GM21786 (cell line): ENCODE results near the gene SSBP3.

Source experiments
- ATAC-seq: cut with Tn5 transposase; IDR thresholded peaks from one replicate; pipeline ENCODE4 v1.9.1; 2021; ENCODE audit not compliant: unreplicated experiment

The SSBP3 gene

GRCh38 chr1:54273092-54273794 lies 133.0 kb downstream of the SSBP3 start:
- no peak for ATAC-seq

- no peak for ATAC-seq
These were observed 133.5 kb downstream of the SSBP3 start for GRCh38 chr1:54272772-54273091.

GRCh38 chr1:54272134-54272533 lies 134.1 kb downstream of the SSBP3 start:
- ATAC-seq, result no peak

GRCh38 chr1:54271341-54271740 lies 134.9 kb downstream of the SSBP3 start:
- ATAC-seq, result no peak

GRCh38 chr1:54270543-54270942 lies 135.7 kb downstream of the SSBP3 start:
- no peak for ATAC-seq

- no peak for ATAC-seq
These were observed 137.4 kb downstream of the SSBP3 start for GRCh38 chr1:54268762-54269297.

GRCh38 chr1:54267815-54268761 lies 138.1 kb downstream of the SSBP3 start:
- ATAC-seq, result no peak

GRCh38 chr1:54266908-54267307 lies 139.3 kb downstream of the SSBP3 start:
- ATAC-seq, result no peak

- ATAC-seq, result no peak
These were observed 140.0 kb downstream of the SSBP3 start for GRCh38 chr1:54266195-54266594.

- ATAC-seq, result no peak
These were observed 140.5 kb downstream of the SSBP3 start for GRCh38 chr1:54265659-54266058.

GRCh38 chr1:54265126-54265525 lies 141.1 kb downstream of the SSBP3 start:
- no peak for ATAC-seq

GRCh38 chr1:54263601-54264226 lies 142.5 kb downstream of the SSBP3 start:
- no peak for ATAC-seq

GRCh38 chr1:54262244-54262643 lies 143.9 kb downstream of the SSBP3 start:
- ATAC-seq, result no peak

GRCh38 chr1:54260810-54261209 lies 145.4 kb downstream of the SSBP3 start:
- no peak for ATAC-seq

GRCh38 chr1:54259546-54260140 lies 146.6 kb downstream of the SSBP3 start:
- ATAC-seq, result no peak

- ATAC-seq, result no peak
These were observed 148.3 kb downstream of the SSBP3 start for GRCh38 chr1:54257876-54258275.

- ATAC-seq, result no peak
These were observed 148.9 kb downstream of the SSBP3 start for GRCh38 chr1:54257346-54257620.

- ATAC-seq, result no peak
These were observed 149.5 kb downstream of the SSBP3 start for GRCh38 chr1:54256522-54257345.

GRCh38 chr1:54255026-54255702 lies 151.0 kb downstream of the SSBP3 start:
- ATAC-seq, result no peak

GRCh38 chr1:54254055-54254454 lies 152.1 kb downstream of the SSBP3 start:
- ATAC-seq, result no peak
